ENCODE results near the gene ZDHHC20.

- TF ChIP-seq, protein P1, sequence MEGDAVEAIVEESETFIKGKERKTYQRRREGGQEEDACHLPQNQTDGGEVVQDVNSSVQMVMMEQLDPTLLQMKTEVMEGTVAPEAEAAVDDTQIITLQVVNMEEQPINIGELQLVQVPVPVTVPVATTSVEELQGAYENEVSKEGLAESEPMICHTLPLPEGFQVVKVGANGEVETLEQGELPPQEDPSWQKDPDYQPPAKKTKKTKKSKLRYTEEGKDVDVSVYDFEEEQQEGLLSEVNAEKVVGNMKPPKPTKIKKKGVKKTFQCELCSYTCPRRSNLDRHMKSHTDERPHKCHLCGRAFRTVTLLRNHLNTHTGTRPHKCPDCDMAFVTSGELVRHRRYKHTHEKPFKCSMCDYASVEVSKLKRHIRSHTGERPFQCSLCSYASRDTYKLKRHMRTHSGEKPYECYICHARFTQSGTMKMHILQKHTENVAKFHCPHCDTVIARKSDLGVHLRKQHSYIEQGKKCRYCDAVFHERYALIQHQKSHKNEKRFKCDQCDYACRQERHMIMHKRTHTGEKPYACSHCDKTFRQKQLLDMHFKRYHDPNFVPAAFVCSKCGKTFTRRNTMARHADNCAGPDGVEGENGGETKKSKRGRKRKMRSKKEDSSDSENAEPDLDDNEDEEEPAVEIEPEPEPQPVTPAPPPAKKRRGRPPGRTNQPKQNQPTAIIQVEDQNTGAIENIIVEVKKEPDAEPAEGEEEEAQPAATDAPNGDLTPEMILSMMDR (IDR thresholded peaks at IDR 0.05; ENCODE audit: low read depth, low read length), result no peak
- no peak for TF ChIP-seq EZH2phosphoT487 (IDR thresholded peaks at IDR 0.05; ENCODE audit: low read depth)
Observed at GRCh38 chr13:21427741-21428140, 31.4 kb downstream of the ZDHHC20 start.

All from OCI-LY3 (cell line).